GM10266 (cell line): Measurements from ENCODE around the gene SPSB1.

Source experiments
- DNase-seq: peaks from one replicate; pipeline ENCODE4 v3.0.0; 2012; ENCODE audit errors: extremely low spot score
- TF ChIP-seq, protein P1 (sequence below): IDR thresholded peaks from 2 replicates; pipeline ENCODE4 v1.5.1; 2012; ENCODE audit warnings: mild to moderate bottlenecking, low read depth; ENCODE audit not compliant: control insufficient read depth, insufficient read depth; ENCODE audit errors: missing control alignments

The SPSB1 gene

DNA sequence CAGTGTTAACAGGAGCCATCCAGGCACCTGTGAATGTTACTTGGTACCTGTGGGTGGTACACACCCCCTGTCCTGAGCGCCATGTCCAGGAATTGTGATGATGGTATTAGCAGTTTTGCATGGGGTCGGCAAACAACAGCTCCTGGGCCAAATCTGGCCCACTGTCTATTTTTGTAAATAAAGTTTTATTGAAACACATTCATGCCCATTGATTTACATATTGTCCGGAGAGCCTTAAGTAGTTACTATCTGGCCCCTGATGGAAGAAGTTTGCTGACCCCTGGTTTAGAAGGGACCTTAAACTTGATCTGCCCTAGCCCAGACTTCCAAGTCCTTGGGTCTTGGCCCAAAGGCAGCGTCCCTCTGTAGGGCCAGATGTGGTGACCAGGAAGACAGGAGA, 58.3 kb downstream of the SPSB1 start:
- TF ChIP-seq, protein P1, sequence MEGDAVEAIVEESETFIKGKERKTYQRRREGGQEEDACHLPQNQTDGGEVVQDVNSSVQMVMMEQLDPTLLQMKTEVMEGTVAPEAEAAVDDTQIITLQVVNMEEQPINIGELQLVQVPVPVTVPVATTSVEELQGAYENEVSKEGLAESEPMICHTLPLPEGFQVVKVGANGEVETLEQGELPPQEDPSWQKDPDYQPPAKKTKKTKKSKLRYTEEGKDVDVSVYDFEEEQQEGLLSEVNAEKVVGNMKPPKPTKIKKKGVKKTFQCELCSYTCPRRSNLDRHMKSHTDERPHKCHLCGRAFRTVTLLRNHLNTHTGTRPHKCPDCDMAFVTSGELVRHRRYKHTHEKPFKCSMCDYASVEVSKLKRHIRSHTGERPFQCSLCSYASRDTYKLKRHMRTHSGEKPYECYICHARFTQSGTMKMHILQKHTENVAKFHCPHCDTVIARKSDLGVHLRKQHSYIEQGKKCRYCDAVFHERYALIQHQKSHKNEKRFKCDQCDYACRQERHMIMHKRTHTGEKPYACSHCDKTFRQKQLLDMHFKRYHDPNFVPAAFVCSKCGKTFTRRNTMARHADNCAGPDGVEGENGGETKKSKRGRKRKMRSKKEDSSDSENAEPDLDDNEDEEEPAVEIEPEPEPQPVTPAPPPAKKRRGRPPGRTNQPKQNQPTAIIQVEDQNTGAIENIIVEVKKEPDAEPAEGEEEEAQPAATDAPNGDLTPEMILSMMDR: no peak
- DNase-seq: no peak

DNA sequence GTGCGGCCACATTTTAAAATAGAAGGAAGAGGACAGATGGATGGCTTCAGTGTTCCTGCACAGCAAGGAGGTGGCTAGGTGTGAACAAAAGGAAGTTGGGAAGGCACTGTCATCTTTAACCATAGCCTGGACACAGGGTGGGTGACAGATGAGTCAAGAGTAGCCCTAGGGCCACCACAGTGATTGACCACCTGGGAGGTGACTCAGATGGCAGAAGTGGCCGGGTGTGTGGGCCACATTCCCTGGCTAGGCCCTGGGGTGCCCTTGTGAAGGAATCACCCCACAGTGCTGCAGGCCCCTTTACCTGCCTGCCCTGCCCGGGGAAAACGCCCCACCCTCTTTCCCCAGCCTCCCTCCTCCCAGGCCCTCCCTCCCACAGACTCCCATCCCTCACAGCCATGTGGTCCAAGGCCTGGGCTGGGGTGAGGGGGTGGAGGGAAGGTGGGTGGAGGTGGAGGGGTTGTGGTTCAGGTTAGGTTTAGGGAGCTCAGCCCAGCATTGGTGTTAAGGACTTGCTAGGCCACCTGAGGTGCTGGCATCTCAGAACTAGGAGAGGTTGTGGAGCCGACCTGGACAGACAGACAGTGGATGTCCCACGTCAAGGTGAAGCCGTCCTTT, 59.1 kb downstream of the SPSB1 start:
- TF ChIP-seq, protein P1: no peak

DNA sequence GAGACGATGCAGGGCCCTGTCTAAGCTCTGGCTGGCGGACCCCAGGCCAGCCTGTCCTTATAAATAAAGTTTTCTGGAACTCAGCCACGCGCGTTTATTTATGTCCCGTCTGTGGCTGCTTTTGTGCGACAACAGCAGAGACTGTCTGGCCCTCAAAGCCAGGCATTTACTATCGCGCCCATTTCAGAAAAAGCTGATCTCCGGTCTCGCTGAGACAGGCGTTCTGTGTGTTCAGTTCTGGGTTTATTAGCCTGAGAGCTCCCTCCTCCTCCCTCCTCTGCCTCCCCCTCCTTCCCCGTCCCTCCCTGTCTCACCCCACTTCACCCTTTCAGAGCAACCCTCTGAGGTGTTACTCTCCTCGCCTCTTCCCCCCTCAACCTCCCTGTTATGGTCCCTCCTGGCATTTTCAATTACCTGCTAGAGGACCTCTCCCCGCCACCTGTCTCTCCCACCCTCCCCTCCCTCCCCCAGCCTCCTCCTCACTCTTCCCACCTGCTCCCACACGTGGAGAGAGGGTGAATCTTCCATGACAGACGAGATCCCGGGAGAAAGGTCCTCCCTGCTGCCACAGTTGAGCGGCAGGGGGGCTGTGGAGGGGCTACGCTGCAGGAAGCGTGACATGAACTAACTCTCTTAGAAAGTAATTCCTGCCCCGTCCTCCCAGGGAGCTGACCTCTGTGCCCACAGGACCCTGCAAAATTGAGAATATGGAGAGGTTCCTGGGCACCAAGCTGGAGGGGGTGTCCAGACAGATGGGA, 59.9 kb downstream of the SPSB1 start:
- TF ChIP-seq, protein P1: no peak
- DNase-seq: no peak

More for the DNA sequence above, 59.1 kb downstream of the SPSB1 start:
- no peak for DNase-seq

DNA sequence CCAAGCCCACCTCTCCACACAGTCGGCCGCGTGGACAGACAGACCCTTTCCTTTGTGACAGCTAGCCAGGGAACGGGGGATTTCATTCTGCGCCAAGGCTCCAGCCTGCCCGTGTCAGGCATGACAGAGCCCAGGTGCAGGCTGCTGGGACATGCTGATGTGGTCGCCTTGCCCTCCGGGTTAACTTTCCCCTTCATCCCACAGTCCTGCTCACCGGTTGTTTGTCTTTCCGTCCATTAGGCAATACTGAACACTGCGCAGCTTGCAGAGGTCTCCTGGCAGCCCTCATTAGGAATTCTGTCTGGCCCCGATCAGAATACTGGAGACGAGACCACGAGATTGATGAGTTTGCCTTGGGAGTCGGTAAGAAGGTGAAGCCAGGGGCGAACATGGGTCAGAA, 62.8 kb downstream of the SPSB1 start:
- no peak for DNase-seq
- TF ChIP-seq, protein P1: no peak

DNA sequence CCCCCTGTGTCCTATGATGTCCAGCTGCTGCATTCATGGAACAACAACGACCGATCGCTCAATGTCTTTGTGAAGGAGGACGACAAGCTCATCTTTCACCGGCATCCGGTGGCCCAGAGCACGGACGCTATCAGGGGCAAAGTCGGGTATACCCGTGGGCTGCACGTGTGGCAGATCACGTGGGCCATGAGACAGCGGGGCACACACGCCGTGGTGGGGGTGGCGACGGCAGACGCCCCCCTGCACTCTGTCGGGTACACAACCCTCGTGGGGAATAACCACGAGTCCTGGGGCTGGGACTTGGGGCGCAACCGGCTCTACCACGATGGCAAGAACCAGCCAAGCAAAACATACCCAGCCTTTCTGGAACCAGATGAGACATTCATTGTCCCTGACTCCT, 63.3 kb downstream of the SPSB1 start:
- DNase-seq: no peak
- TF ChIP-seq, protein P1: no peak

DNA sequence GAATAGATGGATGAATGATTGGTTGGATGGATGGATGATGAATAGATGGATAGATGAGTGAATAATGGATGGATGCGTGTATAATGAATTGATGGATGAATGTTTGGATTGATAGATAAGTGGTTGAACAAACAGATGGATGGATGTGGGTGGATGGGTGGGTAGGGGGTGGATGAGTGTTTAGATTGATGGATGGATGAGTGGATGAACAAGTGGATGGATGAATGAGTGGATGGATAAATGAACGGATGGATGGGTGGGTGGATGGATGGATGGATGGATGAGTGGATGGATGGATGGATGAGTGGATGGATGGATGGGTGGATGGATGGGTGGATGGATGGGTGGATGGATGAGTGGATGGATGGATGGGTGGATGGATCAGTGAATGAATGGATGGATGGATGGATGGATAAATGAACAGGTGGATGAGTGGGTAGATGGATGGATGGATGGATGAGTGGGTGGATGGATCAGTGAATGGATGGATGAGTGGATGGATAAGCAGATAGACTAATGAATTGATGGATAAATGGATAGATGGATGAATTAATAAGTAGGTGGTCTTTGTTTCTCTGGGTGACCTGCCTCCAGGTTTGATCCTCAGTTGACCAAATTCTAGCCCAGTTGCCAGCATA, 64.3 kb downstream of the SPSB1 start:
- TF ChIP-seq, protein P1: no peak
- no peak for DNase-seq

DNA sequence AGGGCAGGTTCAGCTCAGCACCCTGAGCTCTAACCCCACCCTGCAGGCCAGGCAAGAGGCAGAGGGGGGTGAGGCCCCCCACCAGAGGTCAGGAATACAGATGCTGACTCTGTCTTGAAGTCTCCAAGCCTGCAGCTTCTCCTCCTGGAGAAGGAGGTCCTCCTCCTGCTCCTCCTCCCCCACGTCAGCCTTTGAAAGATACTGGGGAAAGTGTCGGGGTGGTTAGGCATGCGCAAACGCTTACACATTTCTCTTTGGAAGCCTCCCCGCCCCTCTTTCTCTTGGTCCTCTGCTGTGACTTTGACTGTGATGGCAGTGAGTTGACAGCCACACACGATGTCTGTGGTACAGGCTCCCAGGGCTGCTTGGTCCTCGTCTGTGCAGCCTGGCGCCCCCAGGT, 65.3 kb downstream of the SPSB1 start:
- DNase-seq: no peak
- TF ChIP-seq, protein P1: no peak
